ENCODE results near the gene NINJ1. TPM values are rescaled to one million over a fixed set of nuclear protein-coding genes. Genes with fewer than 3 reads are reported as not detected.

NINJ1 gene
- total RNA-seq, 1 experiment from 2014 or later, result 10.3 TPM

GRCh38 chr9:93132287-93132927 lies 1.6 kb downstream of the NINJ1 start:
- Histone ChIP-seq H3K79me2 (ENCODE audit: low read length) (no peaks in the 10 kb centered on the region), H3K9me3 (ENCODE audit: low read length) (no peaks in the 10 kb centered on the region), H3K4me3 (ENCODE audit: low read length) (no peak overlapping the region; the same call in 1 of the 2 replicates), H3K36me3 (ENCODE audit: insufficient read depth, low read length) (no peaks in the 10 kb centered on the region), H3K9me2 (replicated peaks; ENCODE audit: insufficient read depth, low read length) (no peaks in the 10 kb centered on the region), H4K20me1 (ENCODE audit: insufficient read depth, low read depth, low read length) (peaks cover 6% of the 10 kb centered on the region; the same call in 1 of the 2 replicates), H3K4me2 (ENCODE audit: low read depth, low read length, poor library complexity, severe bottlenecking) (no peak overlapping the region), H3K9ac (ENCODE audit: low read length) (no peak overlapping the region), H2AFZ (ENCODE audit: low read length) (no peak overlapping the region), H3K27me3 (ENCODE audit: low read length) (no peaks in the 10 kb centered on the region), H3K27ac (ENCODE audit: low read length) (no peak overlapping the region), H3K4me1 (ENCODE audit: low read length) (peaks cover 36% of the 10 kb centered on the region)
- DNase-seq, result no peak

GRCh38 chr9:93131599-93132286 lies 2.3 kb downstream of the NINJ1 start:
- Histone ChIP-seq H4K20me1 (ENCODE audit: insufficient read depth, low read depth, low read length) (peaks cover 6% of the 10 kb centered on the region; the same call in 1 of the 2 replicates), H3K4me3 (ENCODE audit: low read length) (no peak overlapping the region), H3K4me1 (ENCODE audit: low read length) (peaks cover 29% of the 10 kb centered on the region), H3K79me2 (ENCODE audit: low read length) (no peaks in the 10 kb centered on the region), H3K27me3 (ENCODE audit: low read length) (no peaks in the 10 kb centered on the region), H3K36me3 (ENCODE audit: insufficient read depth, low read length) (no peaks in the 10 kb centered on the region), H3K9ac (ENCODE audit: low read length) (no peak overlapping the region), H3K9me2 (replicated peaks; ENCODE audit: insufficient read depth, low read length) (no peaks in the 10 kb centered on the region), H3K4me2 (ENCODE audit: low read depth, low read length, poor library complexity, severe bottlenecking) (no peak overlapping the region), H3K9me3 (ENCODE audit: low read length) (no peaks in the 10 kb centered on the region), H3K27ac (ENCODE audit: low read length) (no peak overlapping the region), H2AFZ (ENCODE audit: low read length) (no peak overlapping the region)
- DNase-seq, result no peak

GRCh38 chr9:93130861-93131481 lies 3.1 kb downstream of the NINJ1 start:
- Histone ChIP-seq H3K9me2 (replicated peaks; ENCODE audit: insufficient read depth, low read length) (no peaks in the 10 kb centered on the region), H3K9me3 (ENCODE audit: low read length) (no peaks in the 10 kb centered on the region), H3K79me2 (ENCODE audit: low read length) (no peaks in the 10 kb centered on the region), H2AFZ (ENCODE audit: low read length) (no peak overlapping the region), H3K27me3 (ENCODE audit: low read length) (no peaks in the 10 kb centered on the region), H3K36me3 (ENCODE audit: insufficient read depth, low read length) (no peaks in the 10 kb centered on the region), H3K4me3 (ENCODE audit: low read length) (no peak overlapping the region), H3K4me1 (ENCODE audit: low read length) (peaks cover 21% of the 10 kb centered on the region), H3K9ac (ENCODE audit: low read length) (no peak overlapping the region), H3K27ac (ENCODE audit: low read length) (no peak overlapping the region), H4K20me1 (ENCODE audit: insufficient read depth, low read depth, low read length) (peaks cover 6% of the 10 kb centered on the region; the same call in 1 of the 2 replicates), H3K4me2 (ENCODE audit: low read depth, low read length, poor library complexity, severe bottlenecking) (no peak overlapping the region)
- DNase-seq, result no peak

- Histone ChIP-seq H3K9ac (ENCODE audit: low read length) (no peak overlapping the region), H4K20me1 (ENCODE audit: insufficient read depth, low read depth, low read length) (peaks cover 6% of the 10 kb centered on the region; the same call in 1 of the 2 replicates), H3K79me2 (ENCODE audit: low read length) (no peaks in the 10 kb centered on the region), H3K4me1 (ENCODE audit: low read length) (peaks cover 19% of the 10 kb centered on the region), H3K4me2 (ENCODE audit: low read depth, low read length, poor library complexity, severe bottlenecking) (no peak overlapping the region), H3K27me3 (ENCODE audit: low read length) (no peaks in the 10 kb centered on the region), H3K27ac (ENCODE audit: low read length) (no peak overlapping the region), H3K36me3 (ENCODE audit: insufficient read depth, low read length) (no peaks in the 10 kb centered on the region), H3K9me2 (replicated peaks; ENCODE audit: insufficient read depth, low read length) (no peaks in the 10 kb centered on the region), H2AFZ (ENCODE audit: low read length) (no peak overlapping the region), H3K9me3 (ENCODE audit: low read length) (no peaks in the 10 kb centered on the region), H3K4me3 (ENCODE audit: low read length) (no peak overlapping the region)
- DNase-seq, result no peak
These were observed 4.2 kb downstream of the NINJ1 start for GRCh38 chr9:93129691-93130500.

- Histone ChIP-seq H3K27me3 (ENCODE audit: low read length) (no peaks in the 10 kb centered on the region), H3K4me1 (ENCODE audit: low read length) (peaks cover 12% of the 10 kb centered on the region), H3K4me2 (ENCODE audit: low read depth, low read length, poor library complexity, severe bottlenecking) (no peak overlapping the region), H3K27ac (ENCODE audit: low read length) (no peak overlapping the region), H3K79me2 (ENCODE audit: low read length) (no peaks in the 10 kb centered on the region), H3K9ac (ENCODE audit: low read length) (no peak overlapping the region), H3K36me3 (ENCODE audit: insufficient read depth, low read length) (no peaks in the 10 kb centered on the region), H3K9me3 (ENCODE audit: low read length) (no peaks in the 10 kb centered on the region), H2AFZ (ENCODE audit: low read length) (no peak overlapping the region), H4K20me1 (ENCODE audit: insufficient read depth, low read depth, low read length) (peaks cover 6% of the 10 kb centered on the region; the same call in 1 of the 2 replicates), H3K4me3 (ENCODE audit: low read length) (no peak overlapping the region), H3K9me2 (replicated peaks; ENCODE audit: insufficient read depth, low read length) (no peaks in the 10 kb centered on the region)
- no peak for DNase-seq
These were observed 4.8 kb downstream of the NINJ1 start for GRCh38 chr9:93129286-93129685.

GRCh38 chr9:93128715-93129224 lies 5.3 kb downstream of the NINJ1 start:
- H3K4me1 ChIP-seq (ENCODE audit: low read length), result peaks cover 10% of the 10 kb centered on the region
- no peaks in the 10 kb centered on the region for H3K9me2 ChIP-seq (replicated peaks; ENCODE audit: insufficient read depth, low read length)
- no peak overlapping the region for H3K9ac ChIP-seq (ENCODE audit: low read length)
- H3K9me3 ChIP-seq (ENCODE audit: low read length), result no peaks in the 10 kb centered on the region
- no peaks in the 10 kb centered on the region for H3K36me3 ChIP-seq (ENCODE audit: insufficient read depth, low read length)
- H3K4me3 ChIP-seq (ENCODE audit: low read length), result no peak overlapping the region
- peaks cover 6% of the 10 kb centered on the region; the same call in 1 of the 2 replicates for H4K20me1 ChIP-seq (ENCODE audit: insufficient read depth, low read depth, low read length)
- H3K27ac ChIP-seq (ENCODE audit: low read length), result no peak overlapping the region
- no peak overlapping the region for H2AFZ ChIP-seq (ENCODE audit: low read length)
- DNase-seq, result no peak
- no peaks in the 10 kb centered on the region for H3K27me3 ChIP-seq (ENCODE audit: low read length)
- H3K79me2 ChIP-seq (ENCODE audit: low read length), result no peaks in the 10 kb centered on the region
- H3K4me2 ChIP-seq (ENCODE audit: low read depth, low read length, poor library complexity, severe bottlenecking), result no peak overlapping the region

GRCh38 chr9:93128011-93128714 lies 5.9 kb downstream of the NINJ1 start:
- Histone ChIP-seq H3K4me1 (ENCODE audit: low read length) (peaks cover 4% of the 10 kb centered on the region), H3K27me3 (ENCODE audit: low read length) (no peaks in the 10 kb centered on the region), H3K36me3 (ENCODE audit: insufficient read depth, low read length) (no peaks in the 10 kb centered on the region), H3K4me3 (ENCODE audit: low read length) (no peak overlapping the region), H4K20me1 (ENCODE audit: insufficient read depth, low read depth, low read length) (peaks cover 6% of the 10 kb centered on the region; the same call in 1 of the 2 replicates), H3K9me3 (ENCODE audit: low read length) (no peaks in the 10 kb centered on the region), H2AFZ (ENCODE audit: low read length) (no peak overlapping the region), H3K9me2 (replicated peaks; ENCODE audit: insufficient read depth, low read length) (no peaks in the 10 kb centered on the region), H3K4me2 (ENCODE audit: low read depth, low read length, poor library complexity, severe bottlenecking) (no peak overlapping the region), H3K27ac (ENCODE audit: low read length) (no peak overlapping the region), H3K79me2 (ENCODE audit: low read length) (no peaks in the 10 kb centered on the region), H3K9ac (ENCODE audit: low read length) (no peak overlapping the region)
- DNase-seq, result no peak
